GM21529 (cell line): ENCODE results near the gene KAT8.
A peak's percentile ranks its signal among the peaks of the same experiment; 100 is the strongest.

Experiments
- ATAC-seq: cut with Tn5 transposase; IDR thresholded peaks from one replicate; pipeline ENCODE4 v1.9.1; 2021; ENCODE audit not compliant: unreplicated experiment

KAT8 gene

GRCh38 chr16:31117384-31118222, at the start of gene KAT8:
KAT8 (plus strand) TSS chr16:31117664; CDS start chr16:31117682, 18 bp downstream.
- ATAC-seq = peak; percentile 88

DNA sequence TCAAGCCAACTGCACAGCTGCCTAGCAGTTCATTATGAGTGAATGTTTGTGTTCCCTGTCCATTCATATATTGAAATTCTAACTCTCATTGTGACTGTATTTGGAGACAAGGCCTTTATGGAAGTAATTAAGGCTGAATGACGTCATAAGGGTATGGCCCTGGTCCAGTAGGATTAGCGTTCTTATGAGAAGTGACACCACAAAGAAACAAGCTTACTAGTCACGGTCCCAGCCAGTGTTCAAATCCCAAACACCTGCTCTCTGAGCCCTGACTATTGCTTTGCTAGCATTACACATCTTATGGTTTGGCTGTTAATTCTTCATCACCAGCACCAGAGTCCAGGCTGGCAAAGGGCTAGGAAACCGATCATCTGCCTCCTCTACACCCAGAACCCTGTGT, 45.6 kb upstream of the KAT8 start:
- ATAC-seq = no peak

GRCh38 chr16:31072540-31073141, 44.8 kb upstream of the KAT8 start:
- no peak for ATAC-seq

- ATAC-seq = peak; percentile 48
These were observed 44.1 kb upstream of the KAT8 start for GRCh38 chr16:31073142-31073969.

DNA sequence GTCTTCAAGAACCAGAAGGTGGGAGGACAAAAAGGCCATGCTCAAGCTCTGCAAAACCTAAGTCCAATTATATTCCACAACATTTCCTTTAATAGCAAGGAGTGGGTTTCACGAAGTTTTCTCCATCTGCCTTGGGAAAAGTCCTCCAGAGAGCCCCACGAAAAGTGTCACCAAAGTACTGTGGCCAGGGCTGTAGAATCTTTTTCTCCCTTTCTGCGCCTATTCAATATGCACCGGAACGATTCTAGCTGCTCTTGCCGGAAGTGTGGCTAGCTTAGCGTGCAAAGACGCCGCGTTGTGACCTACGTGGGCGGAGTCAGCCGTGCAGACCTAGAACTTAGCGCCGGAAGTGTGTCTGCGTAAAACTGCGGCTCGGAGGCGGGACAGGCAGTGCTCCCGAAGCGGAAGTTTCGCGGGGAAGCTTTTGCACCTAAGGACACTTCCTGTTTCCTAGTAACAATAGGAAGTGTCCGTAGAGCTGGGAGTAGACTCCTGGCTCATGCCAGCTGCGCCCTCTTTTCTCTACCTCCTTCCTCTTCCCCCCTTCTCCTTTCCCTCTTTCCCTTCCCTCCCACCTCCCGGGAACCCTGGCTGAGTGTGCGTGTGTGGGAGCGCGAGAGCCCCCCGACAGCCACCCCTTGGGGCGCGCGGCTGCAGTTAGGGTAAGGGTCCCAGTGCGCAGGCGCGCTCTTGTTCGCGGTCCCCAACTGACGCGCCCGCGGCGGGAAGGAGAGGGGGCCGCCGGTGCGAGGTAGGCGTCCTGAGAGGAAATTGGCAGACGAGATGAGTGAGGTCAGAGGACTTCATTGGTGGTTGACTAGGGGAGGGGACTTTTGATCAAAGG, 43.3 kb upstream of the KAT8 start, which contains the start of the genes ZNF646 and ZNF668:
Gene ZNF646 (plus strand): TSS at position 453 of the 844 bp plus-strand sequence. CDS start 1,903 bp downstream, outside the sequence.
Gene ZNF668 (minus strand): TSS at position 271 of the 844 bp plus-strand sequence. CDS start 9,781 bp downstream, outside the sequence.
- ATAC-seq = peak; percentile 67

DNA sequence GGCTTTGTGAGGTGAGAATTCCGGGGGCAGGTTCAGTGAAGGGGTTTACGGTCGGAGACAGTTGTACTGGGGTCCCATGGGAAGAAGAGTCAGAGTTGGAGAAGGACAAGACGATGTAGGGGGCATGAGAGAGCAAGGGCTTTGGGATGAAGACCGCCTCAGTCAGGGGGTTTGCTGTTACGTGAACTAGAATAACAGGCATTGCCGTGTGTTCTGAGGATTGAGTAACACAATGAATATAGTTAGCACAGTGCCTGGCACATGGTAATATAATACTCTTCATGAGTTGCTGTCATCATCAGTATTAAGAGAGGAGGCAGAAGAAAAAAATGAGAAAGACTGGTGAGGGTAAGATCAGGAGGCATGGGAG, 42.7 kb upstream of the KAT8 start:
- ATAC-seq = no peak

DNA sequence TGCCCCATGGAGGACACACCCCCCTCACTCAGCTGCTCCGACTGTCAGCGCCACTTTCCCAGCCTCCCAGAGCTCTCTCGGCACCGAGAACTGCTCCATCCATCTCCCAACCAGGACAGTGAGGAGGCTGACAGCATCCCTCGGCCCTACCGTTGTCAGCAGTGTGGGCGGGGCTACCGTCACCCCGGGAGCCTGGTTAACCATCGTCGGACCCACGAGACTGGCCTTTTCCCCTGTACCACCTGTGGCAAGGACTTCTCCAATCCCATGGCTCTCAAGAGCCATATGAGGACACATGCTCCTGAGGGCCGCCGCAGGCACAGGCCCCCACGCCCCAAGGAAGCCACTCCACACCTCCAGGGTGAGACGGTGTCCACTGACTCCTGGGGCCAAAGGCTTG, 41.1 kb upstream of the KAT8 start:
- no peak for ATAC-seq

DNA sequence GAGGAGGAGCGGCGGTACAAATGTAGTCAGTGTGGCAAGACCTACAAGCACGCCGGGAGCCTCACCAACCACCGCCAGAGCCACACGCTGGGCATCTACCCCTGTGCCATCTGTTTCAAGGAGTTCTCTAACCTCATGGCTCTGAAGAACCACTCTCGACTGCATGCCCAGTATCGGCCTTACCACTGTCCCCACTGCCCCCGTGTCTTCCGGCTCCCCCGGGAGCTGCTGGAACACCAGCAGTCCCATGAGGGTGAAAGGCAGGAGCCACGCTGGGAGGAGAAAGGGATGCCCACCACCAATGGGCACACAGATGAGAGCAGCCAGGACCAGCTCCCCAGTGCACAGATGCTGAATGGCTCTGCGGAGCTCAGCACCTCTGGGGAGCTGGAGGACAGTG, 40.4 kb upstream of the KAT8 start:
- no peak for ATAC-seq

GRCh38 chr16:31077592-31078396, 39.7 kb upstream of the KAT8 start:
- no peak for ATAC-seq

DNA sequence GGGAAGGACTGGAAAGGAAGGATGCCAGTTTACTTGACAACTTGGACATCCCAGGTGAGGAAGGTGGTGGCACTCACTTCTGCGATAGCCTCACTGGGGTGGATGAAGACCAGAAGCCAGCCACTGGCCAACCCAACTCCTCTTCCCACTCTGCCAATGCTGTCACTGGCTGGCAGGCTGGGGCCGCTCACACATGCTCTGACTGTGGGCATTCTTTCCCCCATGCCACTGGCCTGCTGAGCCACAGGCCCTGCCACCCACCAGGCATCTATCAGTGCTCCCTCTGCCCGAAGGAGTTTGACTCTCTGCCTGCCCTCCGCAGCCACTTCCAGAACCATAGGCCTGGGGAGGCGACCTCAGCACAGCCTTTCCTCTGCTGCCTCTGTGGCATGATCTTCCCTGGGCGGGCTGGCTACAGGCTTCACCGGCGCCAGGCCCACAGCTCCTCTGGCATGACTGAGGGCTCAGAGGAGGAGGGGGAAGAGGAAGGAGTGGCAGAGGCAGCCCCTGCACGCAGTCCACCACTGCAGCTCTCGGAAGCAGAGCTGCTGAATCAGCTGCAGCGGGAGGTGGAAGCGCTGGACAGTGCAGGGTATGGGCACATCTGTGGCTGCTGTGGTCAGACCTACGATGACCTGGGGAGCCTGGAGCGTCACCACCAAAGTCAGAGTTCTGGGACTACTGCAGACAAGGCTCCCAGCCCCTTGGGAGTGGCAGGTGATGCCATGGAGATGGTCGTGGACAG, 38.7 kb upstream of the KAT8 start:
- ATAC-seq = no peak

DNA sequence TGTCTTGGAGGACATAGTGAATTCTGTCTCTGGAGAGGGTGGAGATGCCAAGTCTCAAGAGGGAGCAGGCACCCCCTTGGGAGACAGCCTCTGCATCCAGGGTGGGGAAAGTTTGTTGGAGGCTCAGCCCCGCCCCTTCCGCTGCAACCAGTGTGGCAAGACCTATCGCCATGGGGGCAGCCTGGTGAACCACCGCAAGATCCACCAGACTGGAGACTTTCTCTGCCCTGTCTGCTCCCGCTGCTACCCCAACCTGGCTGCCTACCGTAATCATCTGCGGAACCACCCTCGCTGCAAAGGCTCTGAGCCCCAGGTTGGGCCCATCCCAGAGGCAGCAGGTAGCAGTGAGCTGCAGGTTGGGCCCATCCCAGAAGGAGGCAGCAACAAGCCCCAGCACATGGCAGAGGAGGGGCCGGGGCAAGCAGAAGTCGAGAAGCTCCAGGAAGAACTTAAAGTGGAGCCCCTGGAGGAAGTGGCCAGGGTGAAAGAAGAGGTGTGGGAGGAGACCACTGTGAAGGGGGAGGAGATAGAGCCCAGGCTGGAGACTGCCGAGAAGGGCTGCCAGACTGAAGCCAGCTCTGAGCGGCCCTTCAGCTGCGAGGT, 38.0 kb upstream of the KAT8 start:
- no peak for ATAC-seq

GRCh38 chr16:31080035-31080629, 37.3 kb upstream of the KAT8 start:
- no peak for ATAC-seq

DNA sequence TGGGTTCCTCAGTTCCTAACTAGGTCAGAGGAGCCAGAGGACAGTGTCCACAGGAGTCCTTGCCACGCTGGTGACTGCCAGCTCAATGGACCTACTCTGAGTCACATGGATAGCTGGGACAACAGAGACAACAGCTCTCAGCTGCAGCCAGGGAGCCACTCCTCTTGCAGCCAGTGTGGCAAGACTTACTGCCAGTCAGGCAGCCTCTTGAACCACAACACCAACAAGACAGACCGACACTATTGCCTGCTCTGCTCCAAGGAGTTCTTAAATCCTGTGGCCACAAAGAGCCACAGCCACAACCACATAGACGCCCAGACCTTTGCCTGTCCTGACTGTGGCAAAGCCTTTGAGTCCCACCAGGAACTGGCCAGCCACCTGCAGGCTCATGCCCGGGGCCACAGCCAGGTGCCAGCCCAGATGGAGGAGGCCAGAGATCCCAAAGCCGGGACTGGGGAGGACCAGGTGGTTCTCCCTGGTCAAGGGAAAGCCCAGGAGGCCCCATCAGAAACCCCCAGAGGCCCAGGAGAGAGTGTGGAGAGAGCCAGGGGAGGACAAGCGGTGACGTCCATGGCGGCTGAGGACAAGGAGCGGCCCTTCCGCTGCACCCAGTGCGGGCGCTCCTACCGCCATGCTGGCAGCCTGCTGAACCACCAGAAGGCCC, 36.6 kb upstream of the KAT8 start:
- no peak for ATAC-seq

DNA sequence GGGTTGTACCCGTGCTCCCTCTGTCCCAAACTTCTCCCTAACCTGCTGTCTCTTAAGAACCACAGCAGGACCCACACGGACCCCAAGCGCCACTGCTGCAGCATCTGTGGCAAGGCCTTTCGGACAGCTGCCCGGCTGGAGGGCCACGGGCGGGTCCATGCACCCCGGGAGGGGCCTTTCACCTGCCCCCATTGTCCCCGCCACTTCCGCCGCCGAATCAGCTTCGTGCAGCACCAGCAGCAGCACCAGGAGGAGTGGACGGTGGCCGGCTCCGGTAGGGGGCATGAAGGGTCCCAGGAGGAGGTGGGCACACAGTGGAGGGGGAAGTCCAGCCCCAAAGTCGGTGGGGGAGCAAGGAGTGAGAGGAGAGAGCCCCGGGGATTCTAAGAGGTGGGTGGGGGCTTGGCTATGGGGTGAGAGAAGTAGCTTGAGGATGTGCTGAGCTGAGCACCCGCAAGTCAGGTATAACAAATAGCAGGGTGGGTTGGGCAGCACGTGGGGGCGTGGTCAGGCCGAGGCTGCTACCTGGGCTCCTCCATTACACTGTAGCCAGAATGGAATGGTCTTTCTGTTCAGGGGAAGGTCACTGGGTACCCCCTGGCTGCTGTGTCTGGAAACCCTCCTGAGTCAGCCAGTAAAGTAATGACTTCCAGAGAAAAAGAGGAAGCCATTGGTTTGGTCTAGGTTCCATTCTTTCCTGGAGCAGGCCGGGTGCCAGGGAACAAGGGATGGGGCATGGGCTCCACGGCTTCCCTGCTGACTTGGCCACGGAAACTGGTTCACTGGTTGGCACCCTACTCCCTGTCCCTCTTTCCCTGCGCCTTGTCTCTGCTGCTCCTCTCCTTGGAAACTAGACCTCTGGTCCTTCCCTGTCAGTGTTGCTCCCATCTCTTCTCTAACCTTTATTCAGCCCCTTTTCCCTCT, 35.8 kb upstream of the KAT8 start:
- ATAC-seq = no peak

DNA sequence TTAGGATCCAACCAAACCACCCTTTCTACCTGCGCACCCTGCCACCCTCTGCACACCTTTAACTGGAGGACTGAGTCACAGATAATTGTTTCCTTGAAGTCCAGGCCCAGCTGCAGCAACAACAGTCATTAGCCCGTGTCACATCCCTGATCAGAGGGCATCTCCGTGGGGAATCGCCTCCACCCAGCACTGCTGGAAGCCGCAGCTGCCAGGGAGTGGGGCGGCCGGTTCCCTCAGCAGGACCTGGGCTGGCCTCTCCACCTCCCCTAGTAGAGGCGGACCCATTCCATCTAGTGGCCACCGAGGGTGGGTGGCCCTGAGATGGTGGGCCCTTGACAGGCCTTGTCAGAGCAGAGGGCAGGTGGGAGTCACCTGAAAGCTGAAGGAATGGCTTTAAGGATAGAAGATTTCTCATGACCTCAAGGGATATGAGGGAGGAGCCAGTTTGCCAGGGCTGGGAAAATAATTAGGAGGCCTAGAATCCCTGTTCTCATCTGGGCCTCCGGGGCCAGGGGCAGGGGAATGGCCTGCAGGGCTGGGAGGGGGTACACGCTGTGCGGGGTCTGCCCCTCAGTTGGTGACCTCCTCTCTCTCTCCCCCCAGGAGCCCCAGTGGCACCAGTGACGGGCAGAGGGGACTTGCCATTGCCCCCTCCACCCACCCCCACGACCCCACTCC, 35.0 kb upstream of the KAT8 start:
- ATAC-seq = no peak

GRCh38 chr16:31083081-31083480, 34.4 kb upstream of the KAT8 start:
- ATAC-seq = no peak
